GM23338 (cell line): ENCODE results near the gene ARL11.

ENCODE experiments used
- CTCF ChIP-seq, 2 experiments: fragments of 200-600 bp in 1 of 2; sonication (generic) in 1 of 2; conservative IDR thresholded peaks; 2 replicates each; pipeline versions ENCODE4 v1.5.1 to v1.6.1; 2016 to 2017; ENCODE audit warnings: antibody characterized with exemption in 2 of 2, low read depth in 2 of 2, mild to moderate bottlenecking in 2 of 2, moderate library complexity in 1 of 2
- EZH2 ChIP-seq: fragments of 200-600 bp; sonication (generic); IDR thresholded peaks from one replicate; pipeline ENCODE4 v1.8.0; 2017; ENCODE audit warnings: antibody characterized with exemption, mild to moderate bottlenecking, low read depth; ENCODE audit not compliant: unreplicated experiment
- EZH2phosphoT487 ChIP-seq: fragments of 200-600 bp; sonication (generic); IDR thresholded peaks from one replicate; pipeline ENCODE4 v1.8.1; 2018; ENCODE audit warnings: antibody characterized with exemption; ENCODE audit not compliant: unreplicated experiment
- POLR2AphosphoS5 ChIP-seq: IDR thresholded peaks from 2 replicates; pipeline ENCODE4 v1.6.1; 2016; ENCODE audit warnings: antibody characterized with exemption, low read depth

GRCh38 chr13:49678191-49678914, 50.0 kb downstream of the ARL11 start:
- TF ChIP-seq CTCF (conservative IDR thresholded peaks at IDR 0.05; ENCODE audit: low read depth in 2 of 2) (no peak), EZH2phosphoT487 (no peak), POLR2AphosphoS5 (no peak), EZH2 (no peak)
